WTC11 (cell line): ENCODE measurements around the gene TKT. TPM values are rescaled to one million over a fixed set of nuclear protein-coding genes. Genes with fewer than 3 reads are reported as not detected.

Experiments used
- ATAC-seq: fragments of 200-7000 bp; cut with Tn5 transposase; 2 replicates; pipeline ENCODE4 v1.10.0; 2021; ENCODE audit warnings: mild to moderate bottlenecking, moderate library complexity
- CTCF ChIA-PET: fragments of 300-600 bp; sonication (Branson Sonifier 250); formaldehyde crosslinking; loops from one replicate; lab custom pipeline; 2021; ENCODE audit warnings: antibody characterized with exemption; lab: Charles Lee
- POLR2A ChIA-PET: fragments of 350-600 bp; sonication (Branson Sonifier 250); formaldehyde crosslinking; loops from one replicate; lab custom pipeline; 2021; ENCODE audit warnings: antibody characterized with exemption; lab: Charles Lee
- DNase-seq: peaks from one replicate; pipeline ENCODE4 v3.0.0; 2021; ENCODE audit warnings: low spot score
- H3K27ac Mint-ChIP-seq: 2 replicates; pipeline ENCODE4 v1.8.0; 2021; ENCODE audit warnings: mixed read lengths
- H3K27me3 Mint-ChIP-seq: 2 replicates; pipeline ENCODE4 v1.8.0; 2021; ENCODE audit warnings: low read depth, mild to moderate bottlenecking, moderate library complexity, mixed read lengths
- H3K36me3 Mint-ChIP-seq: 2 replicates; pipeline ENCODE4 v1.8.0; 2021; ENCODE audit warnings: mixed read lengths
- H3K4me1 Mint-ChIP-seq: 2 replicates; pipeline ENCODE4 v1.8.0; 2022; ENCODE audit warnings: mixed read lengths
- H3K4me3 Mint-ChIP-seq: 2 replicates; pipeline ENCODE4 v1.8.0; 2021; ENCODE audit warnings: mild to moderate bottlenecking, moderate library complexity, mixed read lengths
- H3K9me3 Mint-ChIP-seq: 2 replicates; pipeline ENCODE4 v1.8.0; 2021; ENCODE audit warnings: mixed read lengths
- AR ChIP-seq: fragments of 250-450 bp; sonication (Bioruptor Pico); IDR thresholded peaks from 2 replicates; pipeline ENCODE4 v1.9.0; 2021; ENCODE audit warnings: mild to moderate bottlenecking
- ATF1 ChIP-seq: sonication (generic); formaldehyde crosslinking; IDR thresholded peaks from 2 replicates; pipeline ENCODE4 v1.8.1; 2023; ENCODE audit warnings: mild to moderate bottlenecking, moderate library complexity, missing genetic modification reagents
- ATF3 ChIP-seq: sonication (generic); formaldehyde crosslinking; conservative IDR thresholded peaks from 2 replicates; pipeline ENCODE4 v1.8.1; 2022; ENCODE audit warnings: mild to moderate bottlenecking, missing genetic modification reagents
- ELF4 ChIP-seq: sonication (generic); formaldehyde crosslinking; IDR thresholded peaks from 2 replicates; pipeline ENCODE4 v1.8.1; 2022; ENCODE audit warnings: low read depth, mild to moderate bottlenecking, moderate library complexity, missing genetic modification reagents
- EMX1 ChIP-seq: fragments of 250-450 bp; sonication (Bioruptor Pico); IDR thresholded peaks from 2 replicates; pipeline ENCODE4 v1.8.0; 2021; ENCODE audit warnings: mild to moderate bottlenecking
- FOXJ3 ChIP-seq: sonication (generic); formaldehyde crosslinking; IDR thresholded peaks from 2 replicates; pipeline ENCODE4 v1.9.0; 2021; ENCODE audit warnings: missing genetic modification reagents, mild to moderate bottlenecking, borderline replicate concordance
- FOXP1 ChIP-seq: sonication (generic); formaldehyde crosslinking; IDR thresholded peaks from 2 replicates; pipeline ENCODE4 v1.8.0; 2022; ENCODE audit warnings: missing genetic modification reagents, mild to moderate bottlenecking, moderate library complexity, borderline replicate concordance
- GABPB1 ChIP-seq: sonication (generic); formaldehyde crosslinking; IDR thresholded peaks from 2 replicates; pipeline ENCODE4 v1.8.1; 2023; ENCODE audit warnings: mild to moderate bottlenecking, missing genetic modification reagents
- JUN ChIP-seq: sonication (generic); formaldehyde crosslinking; IDR thresholded peaks from 2 replicates; pipeline ENCODE4 v1.8.0; 2023; ENCODE audit warnings: mild to moderate bottlenecking, missing genetic modification reagents
- MAX ChIP-seq: sonication (generic); formaldehyde crosslinking; IDR thresholded peaks from 2 replicates; pipeline ENCODE4 v1.8.0; 2022; ENCODE audit warnings: mild to moderate bottlenecking, missing genetic modification reagents
- MLX ChIP-seq: sonication (generic); formaldehyde crosslinking; IDR thresholded peaks from 2 replicates; pipeline ENCODE4 v1.8.1; 2023; ENCODE audit warnings: mild to moderate bottlenecking, missing genetic modification reagents, moderate library complexity
- MXD4 ChIP-seq: fragments of 250-450 bp; sonication (Bioruptor Pico); IDR thresholded peaks from 2 replicates; pipeline ENCODE4 v1.8.0; 2021; ENCODE audit warnings: mild to moderate bottlenecking, moderate library complexity, borderline replicate concordance
- NFE2L1 ChIP-seq: sonication (generic); formaldehyde crosslinking; IDR thresholded peaks from 2 replicates; pipeline ENCODE4 v1.8.1; 2023; ENCODE audit warnings: missing genetic modification reagents
- NR3C1 ChIP-seq: sonication (generic); formaldehyde crosslinking; conservative IDR thresholded peaks from 2 replicates; pipeline ENCODE4 v1.8.1; 2023; ENCODE audit warnings: low read depth, mild to moderate bottlenecking, missing genetic modification reagents
- PRRX2 ChIP-seq: fragments of 250-450 bp; sonication (Bioruptor Pico); IDR thresholded peaks from 2 replicates; pipeline ENCODE4 v1.8.0; 2021; ENCODE audit warnings: mild to moderate bottlenecking
- SP1 ChIP-seq: sonication (generic); formaldehyde crosslinking; conservative IDR thresholded peaks from 2 replicates; pipeline ENCODE4 v1.8.1; 2022; ENCODE audit warnings: missing genetic modification reagents
- TP53 ChIP-seq: sonication (generic); formaldehyde crosslinking; IDR thresholded peaks from 2 replicates; pipeline ENCODE4 v1.8.1; 2023; ENCODE audit warnings: mild to moderate bottlenecking, missing genetic modification reagents
- ZNF121 ChIP-seq: sonication (generic); formaldehyde crosslinking; IDR thresholded peaks from 2 replicates; pipeline ENCODE4 v1.8.0; 2023; ENCODE audit warnings: missing genetic modification reagents
- ZNF138 ChIP-seq: sonication (generic); formaldehyde crosslinking; conservative IDR thresholded peaks from 2 replicates; pipeline ENCODE4 v1.8.1; 2022; ENCODE audit warnings: mild to moderate bottlenecking, moderate library complexity, missing genetic modification reagents
- ZNF219 ChIP-seq: sonication (generic); formaldehyde crosslinking; IDR thresholded peaks from 2 replicates; pipeline ENCODE4 v1.8.0; 2023; ENCODE audit warnings: missing genetic modification reagents, mild to moderate bottlenecking, borderline replicate concordance
- ZNF396 ChIP-seq: fragments of 250-450 bp; sonication (Bioruptor Pico); IDR thresholded peaks from 2 replicates; pipeline ENCODE4 v1.8.0; 2021; ENCODE audit warnings: mild to moderate bottlenecking, moderate library complexity, borderline replicate concordance
- ZNF423 ChIP-seq: fragments of 250-450 bp; sonication (Bioruptor Pico); IDR thresholded peaks from 2 replicates; pipeline ENCODE4 v2.1.2; 2022; ENCODE audit warnings: mild to moderate bottlenecking, moderate library complexity
- ZNF512 ChIP-seq: sonication (generic); formaldehyde crosslinking; IDR thresholded peaks from 2 replicates; pipeline ENCODE4 v1.8.1; 2022; ENCODE audit warnings: missing genetic modification reagents, borderline replicate concordance
- ZSCAN18 ChIP-seq: fragments of 250-450 bp; sonication (Bioruptor Pico); IDR thresholded peaks from 2 replicates; pipeline ENCODE4 v2.1.2; 2022; ENCODE audit warnings: mild to moderate bottlenecking, moderate library complexity
- total RNA-seq: library from RNA; stranded (reverse); gene quantifications from 3 replicates; pipeline ENCODE4 v1.2.3, GENCODE V29; 2021

The TKT gene
- total RNA-seq, 1 experiment from 2014 or later = 1,040 TPM

GRCh38 chr3:53216723-53217122 lies 39.1 kb downstream of the TKT start:
- ATAC-seq = no peak
- DNase-seq = no peak
- Mint-ChIP-seq H3K9me3 (no peaks in the 10 kb centered on the region), H3K4me3 (no peak overlapping the region), H3K36me3 (no peaks in the 10 kb centered on the region), H3K27me3 (peaks cover 6% of the 10 kb centered on the region; the same call in 1 of the 2 replicates), H3K27ac (no peak overlapping the region)
- ChIA-PET POLR2A (interaction anchor here (0.6 kb wide), 1 partner anchor 97 kb away, joined by 4 read pairs; no protein-coding TSS in a partner anchor), CTCF (interaction anchor here (0.7 to 1.2 kb wide), 2 partner anchors 20 to 26 kb away, joined by 3 read pairs; no protein-coding TSS in a partner anchor)
- no peak for TF ChIP-seq ATF3 (CRISPR knock-in tag)
- TF ChIP-seq MAX (CRISPR knock-in tag) = no peak
- no peak for TF ChIP-seq SP1 (CRISPR knock-in tag)
- no peak for TF ChIP-seq ZSCAN18
- TF ChIP-seq ZNF423 = no peak
- TF ChIP-seq ELF4 (CRISPR knock-in tag) = no peak
- TF ChIP-seq ZNF121 = no peak
- no peak for TF ChIP-seq ZNF396
- TF ChIP-seq ZNF138 = no peak
- TF ChIP-seq JUN (CRISPR knock-in tag) = no peak
- no peak for TF ChIP-seq ZNF219 (CRISPR knock-in tag)
- TF ChIP-seq FOXP1 (CRISPR knock-in tag) = no peak
- TF ChIP-seq, all 79 proteins: peak for 0
- no peaks in the 10 kb centered on the region; the same call in 1 of the 2 replicates for H3K4me1 Mint-ChIP-seq

GRCh38 chr3:53215816-53216215 lies 40.0 kb downstream of the TKT start:
- peaks cover 6% of the 10 kb centered on the region; the same call in 1 of the 2 replicates for H3K27me3 Mint-ChIP-seq
- no peak overlapping the region for H3K4me3 Mint-ChIP-seq
- ChIA-PET POLR2A (interaction anchor here (0.6 kb wide), 1 partner anchor 98 kb away, joined by 4 read pairs; no protein-coding TSS in a partner anchor), CTCF (interaction anchor here (0.7 to 2.0 kb wide), 2 partner anchors 20 to 27 kb away, joined by 3 to 9 read pairs; no protein-coding TSS in a partner anchor)
- TF ChIP-seq FOXJ3 (CRISPR knock-in tag) = no peak
- TF ChIP-seq NR3C1 (CRISPR knock-in tag) = no peak
- TF ChIP-seq NFE2L1 (CRISPR knock-in tag) = no peak
- TF ChIP-seq ZNF512 (CRISPR knock-in tag) = no peak
- no peak for TF ChIP-seq MLX (CRISPR knock-in tag)
- TF ChIP-seq ZNF138 = no peak
- no peak for TF ChIP-seq ATF1 (CRISPR knock-in tag)
- TF ChIP-seq MAX (CRISPR knock-in tag) = no peak
- TF ChIP-seq EMX1 (CRISPR knock-in tag) = no peak
- no peak for TF ChIP-seq GABPB1 (CRISPR knock-in tag)
- no peak for TF ChIP-seq MXD4 (CRISPR knock-in tag)
- TF ChIP-seq AR (CRISPR knock-in tag) = no peak
- TF ChIP-seq TP53 (CRISPR knock-in tag) = no peak
- TF ChIP-seq PRRX2 (CRISPR knock-in tag) = no peak
- no peaks in the 10 kb centered on the region; the same call in 1 of the 2 replicates for H3K4me1 Mint-ChIP-seq
- H3K36me3 Mint-ChIP-seq = no peaks in the 10 kb centered on the region
- ATAC-seq (no peak), DNase-seq (no peak)
- H3K27ac Mint-ChIP-seq = no peak overlapping the region; the same call in 1 of the 2 replicates
- 0 out of 2 replicates have a peak, but pooled peaks cover 4% of the 10 kb centered on the region for H3K9me3 Mint-ChIP-seq
